Mucosa of stomach (tissue), 1 donor: Measurements from ENCODE around the gene SPC25.
"Not testable (repeated sequence)": the region's sequence is repeated elsewhere in the genome, so short reads cannot be mapped to it uniquely, and the experiment has no call there.

Source experiments
- H3K27me3 ChIP-seq: one replicate; pipeline ENCODE4 v1.7.0; 2013; ENCODE audit warnings: mild to moderate bottlenecking, low read length; ENCODE audit not compliant: control insufficient read depth, insufficient read depth
- H3K36me3 ChIP-seq: one replicate; pipeline ENCODE4 v1.7.0; 2013; ENCODE audit warnings: low read length; ENCODE audit not compliant: control insufficient read depth, insufficient read depth
- H3K4me1 ChIP-seq: one replicate; pipeline ENCODE4 v1.7.0; 2013; ENCODE audit warnings: mild to moderate bottlenecking, low read length; ENCODE audit not compliant: control insufficient read depth, insufficient read depth
- H3K4me3 ChIP-seq: one replicate; pipeline ENCODE4 v1.7.0; 2013; ENCODE audit warnings: low read length
- H3K9ac ChIP-seq: one replicate; pipeline ENCODE4 v1.7.0; 2013; ENCODE audit warnings: mild to moderate bottlenecking, low read length, moderate library complexity
- H3K9me3 ChIP-seq: one replicate; pipeline ENCODE4 v1.7.0; 2013; ENCODE audit warnings: mild to moderate bottlenecking, low read length, moderate library complexity; ENCODE audit not compliant: control insufficient read depth
- donor health status: Pancreatic carcinoma.

Gene SPC25

GRCh38 chr2:168895771-168896170 lies 5.5 kb upstream of the SPC25 start:
- no peak overlapping the region for H3K9ac ChIP-seq
- no peaks in the 10 kb centered on the region for H3K9me3 ChIP-seq
- H3K36me3 ChIP-seq, result no peaks in the 10 kb centered on the region
- H3K4me1 ChIP-seq, result no peaks in the 10 kb centered on the region
- H3K4me3 ChIP-seq, result no peak overlapping the region
- no peaks in the 10 kb centered on the region for H3K27me3 ChIP-seq

- Histone ChIP-seq H3K27me3 (no peaks in the 10 kb centered on the region), H3K4me1 (no peaks in the 10 kb centered on the region), H3K9ac (no peak overlapping the region), H3K36me3 (no peaks in the 10 kb centered on the region), H3K4me3 (no peak overlapping the region), H3K9me3 (no peaks in the 10 kb centered on the region)
Measured at GRCh38 chr2:168894720-168895119, 4.5 kb upstream of the SPC25 start.

GRCh38 chr2:168894101-168894500 lies 3.9 kb upstream of the SPC25 start:
- H3K27me3 ChIP-seq, result no peaks in the 10 kb centered on the region
- H3K9ac ChIP-seq, result no peak overlapping the region
- no peak overlapping the region for H3K4me3 ChIP-seq
- no peaks in the 10 kb centered on the region for H3K4me1 ChIP-seq
- no peaks in the 10 kb centered on the region for H3K9me3 ChIP-seq
- H3K36me3 ChIP-seq, result no peaks in the 10 kb centered on the region

GRCh38 chr2:168892327-168892726 lies 2.1 kb upstream of the SPC25 start:
- Histone ChIP-seq H3K4me1 (no peaks in the 10 kb centered on the region), H3K27me3 (no peaks in the 10 kb centered on the region), H3K36me3 (no peaks in the 10 kb centered on the region), H3K4me3 (no peak overlapping the region), H3K9me3 (no peaks in the 10 kb centered on the region), H3K9ac (no peak overlapping the region)

- H3K36me3 ChIP-seq, result no peaks in the 10 kb centered on the region
- no peaks in the 10 kb centered on the region for H3K4me1 ChIP-seq
- H3K9me3 ChIP-seq, result no peaks in the 10 kb centered on the region
- peak overlapping the region; percentile 48 for H3K4me3 ChIP-seq
- H3K27me3 ChIP-seq, result no peaks in the 10 kb centered on the region
- peak overlapping the region; percentile 53 for H3K9ac ChIP-seq
Measured at GRCh38 chr2:168889635-168890005, 610 bp downstream of the SPC25 start.

- H3K36me3 ChIP-seq, result no peaks in the 10 kb centered on the region
- no peak overlapping the region for H3K9ac ChIP-seq
Measured at GRCh38 chr2:168884975-168885374, 5.3 kb downstream of the SPC25 start.

GRCh38 chr2:168882163-168882562 lies 8.1 kb downstream of the SPC25 start:
- not testable (repeated sequence) for H3K9ac ChIP-seq, H3K4me1 ChIP-seq

More at GRCh38 chr2:168884975-168885374, 5.3 kb downstream of the SPC25 start:
- Histone ChIP-seq H3K4me1 (no peaks in the 10 kb centered on the region), H3K27me3 (no peaks in the 10 kb centered on the region), H3K4me3 (no peak overlapping the region), H3K9me3 (no peaks in the 10 kb centered on the region)

GRCh38 chr2:168874368-168875054 lies 15.7 kb downstream of the SPC25 start:
- H3K9ac ChIP-seq, result no peak overlapping the region
- H3K4me1 ChIP-seq, result no peaks in the 10 kb centered on the region
- no peak overlapping the region for H3K4me3 ChIP-seq
- H3K9me3 ChIP-seq, result no peaks in the 10 kb centered on the region
- H3K36me3 ChIP-seq, result no peaks in the 10 kb centered on the region
- no peaks in the 10 kb centered on the region for H3K27me3 ChIP-seq

More at GRCh38 chr2:168882163-168882562, 8.1 kb downstream of the SPC25 start:
- not testable (repeated sequence) for H3K9me3 ChIP-seq, H3K36me3 ChIP-seq, H3K27me3 ChIP-seq, H3K4me3 ChIP-seq

- H3K36me3 ChIP-seq, H3K27me3 ChIP-seq, H3K9me3 ChIP-seq, H3K4me3 ChIP-seq, H3K9ac ChIP-seq, H3K4me1 ChIP-seq: not testable (repeated sequence)
Measured at GRCh38 chr2:168870824-168871223, 19.4 kb downstream of the SPC25 start.

GRCh38 chr2:168870369-168870768 lies 19.9 kb downstream of the SPC25 start:
- H3K27me3 ChIP-seq, H3K4me3 ChIP-seq, H3K9ac ChIP-seq, H3K36me3 ChIP-seq, H3K4me1 ChIP-seq, H3K9me3 ChIP-seq: not testable (repeated sequence)

- H3K36me3 ChIP-seq, H3K4me1 ChIP-seq, H3K27me3 ChIP-seq, H3K9ac ChIP-seq, H3K4me3 ChIP-seq, H3K9me3 ChIP-seq: not testable (repeated sequence)
Measured at GRCh38 chr2:168867164-168867563, 23.1 kb downstream of the SPC25 start.

GRCh38 chr2:168858146-168858545 lies 32.1 kb downstream of the SPC25 start:
- Histone ChIP-seq H3K36me3 (no peaks in the 10 kb centered on the region), H3K27me3 (no peaks in the 10 kb centered on the region), H3K9ac (no peak overlapping the region), H3K9me3 (no peaks in the 10 kb centered on the region), H3K4me3 (no peak overlapping the region), H3K4me1 (no peaks in the 10 kb centered on the region)

- Histone ChIP-seq H3K27me3 (no peaks in the 10 kb centered on the region), H3K9ac (no peak overlapping the region), H3K4me3 (no peak overlapping the region), H3K4me1 (no peaks in the 10 kb centered on the region), H3K9me3 (no peaks in the 10 kb centered on the region), H3K36me3 (peaks cover 3% of the 10 kb centered on the region)
Measured at GRCh38 chr2:168855601-168856000, 34.6 kb downstream of the SPC25 start.
